Spleen (tissue), 11 donors: ENCODE data around the gene C9orf78. TPM values are rescaled to one million over a fixed set of nuclear protein-coding genes. Genes with fewer than 3 reads are reported as not detected.
A peak's percentile ranks its signal among the peaks of the same experiment; 100 is the strongest.

Source experiments
- DNase-seq: peaks from one replicate; pipeline ENCODE4 v3.0.0-alpha.2; 2020
- H3K27ac ChIP-seq, 8 donors: fragments of 200-600 bp; sonication (generic) in 7 of 8; 1 replicate in 4 of 8; 2 replicates in 4 of 8; pipeline versions ENCODE4 v1.5.0 to v1.8.0; 2016 to 2021; ENCODE audit warnings: inconsistent platforms in 4 of 8, mild to moderate bottlenecking in 4 of 8, moderate library complexity in 1 of 8
- H3K27me3 ChIP-seq, 7 donors: fragments of 200-600 bp; sonication (generic) in 6 of 7; replicated peaks in 1 of 7; 1 replicate in 4 of 7; 2 replicates in 3 of 7; pipeline versions ENCODE4 v1.5.0 to v1.8.0; 2016 to 2021; ENCODE audit warnings: inconsistent platforms in 3 of 7, mild to moderate bottlenecking in 1 of 7
- H3K36me3 ChIP-seq, 6 donors: fragments of 200-600 bp; sonication (generic) in 5 of 6; 1 replicate in 4 of 6; 2 replicates in 2 of 6; pipeline versions ENCODE4 v1.5.0 to v1.8.0; 2016 to 2021; ENCODE audit warnings: inconsistent platforms in 2 of 6
- H3K4me1 ChIP-seq, 6 donors: fragments of 200-600 bp; sonication (generic) in 5 of 6; 1 replicate in 3 of 6; 2 replicates in 3 of 6; pipeline versions ENCODE4 v1.5.0 to v1.8.0; 2016 to 2021; ENCODE audit warnings: inconsistent platforms in 3 of 6
- H3K4me3 ChIP-seq, 8 donors: fragments of 200-600 bp; sonication (generic) in 7 of 8; 1 replicate in 4 of 8; 2 replicates in 4 of 8; pipeline versions ENCODE4 v1.5.0 to v1.8.0; 2016 to 2021; ENCODE audit warnings: inconsistent platforms in 4 of 8, mild to moderate bottlenecking in 4 of 8, moderate library complexity in 2 of 8
- H3K9me3 ChIP-seq, 8 donors: fragments of 200-600 bp; sonication (generic) in 7 of 8; 1 replicate in 4 of 8; 2 replicates in 4 of 8; pipeline versions ENCODE4 v1.5.0 to v1.8.0; 2016 to 2021; ENCODE audit warnings: inconsistent platforms in 4 of 8
- CTCF ChIP-seq, 11 experiments: fragments of 200-600 bp in 7 of 11; fragments of 450-650 bp in 4 of 11; sonication (generic) in 4 of 11; IDR thresholded peaks in 8 of 11; conservative IDR thresholded peaks in 3 of 11; 1 replicate in 7 of 11; 2 replicates in 4 of 11; pipeline versions ENCODE4 v1.4.0 to v1.8.0; 2016 to 2021; ENCODE audit warnings: antibody characterized with exemption in 11 of 11, inconsistent platforms in 4 of 11, mild to moderate bottlenecking in 1 of 11
- POLR2A ChIP-seq, 3 donors: fragments of 450-650 bp; IDR thresholded peaks; one replicate each; pipeline ENCODE4 v1.5.1; 2017; ENCODE audit warnings: antibody characterized with exemption in 3 of 3, mild to moderate bottlenecking in 1 of 3
- POLR2AphosphoS5 ChIP-seq, 3 donors: sonication (generic); formaldehyde crosslinking; IDR thresholded peaks; one replicate each; pipeline ENCODE4 v1.5.1; 2017; ENCODE audit warnings: antibody characterized with exemption in 3 of 3
- WGBS, 5 donors: extraction: QIAGEN DNeasy Blood & Tissue Kit in 3 of 5; methylation state at CpG; one replicate each; pipeline versions ENCODE4 v1.1.5 to v1.1.7; 2013 to 2018; 5-methylcytosine and 5-hydroxymethylcytosine counted together
- intact Hi-C: fragments of 100-400 bp; cut with DNase I; formaldehyde crosslinking; loops from one replicate; pipeline ENCODE4 v1.15.0; 2023; ENCODE audit warnings: low total_unique reads
- polyA plus RNA-seq, 3 donors: library from polyadenylated mRNA; stranded (reverse); fragments of 200-250 nt; gene quantifications; one replicate each; pipeline ENCODE4 v1.2.1, GENCODE V29; 2013
- total RNA-seq, 7 donors: library from RNA; depleted of rRNA in 3 of 7; stranded (reverse); fragments of >200 nt in 3 of 7; fragmentation: NEBNext Ultra II Directional in 4 of 7; extraction: Animal tissue kit (Norgen Biotek cat#: 25700) in 4 of 7; gene quantifications; one replicate each; pipeline versions ENCODE4 v1.1.0 to v1.2.1, GENCODE V29; 2016 to 2021
- donor health status: healthy with polysubstance abuse.
- donor health status: DM: no; HTN: no; CAD: no; lungs with moderate emphysema.
- donor health status: DM: no; HTN: no; CAD: no.
- donor health status: Bipolar disorder and iron deficiency.
- donor health status: healthy.
- donor health status: DM: no; HTN: no; CAD: no.
- donor health status: DM: yes; HTN: yes; CAD: no.

Gene C9orf78
- total and polyA plus RNA-seq, 10 donors: 35.6 to 105 (median 48.7) TPM

- DNase-seq: no peak
- peak overlapping the region; percentile 15 to 91 (median 42) for H3K27ac ChIP-seq
- no peaks in the 10 kb centered on the region for H3K27me3 ChIP-seq
- H3K9me3 ChIP-seq: no peaks in the 10 kb centered on the region
- H3K4me1 ChIP-seq: peaks cover 0 to 84% (median 46%) of the 10 kb centered on the region in 6 donors
- intact Hi-C loops: no loop called here
- no peak for TF ChIP-seq CTCF (IDR thresholded peaks at IDR 0.05 in 8 of 11, conservative IDR thresholded peaks at IDR 0.05 in 3 of 11)
- no peak for TF ChIP-seq POLR2A (IDR thresholded peaks at IDR 0.05)
- no peak for TF ChIP-seq POLR2AphosphoS5 (IDR thresholded peaks at IDR 0.05)
- peaks cover 0 to 87% (median 16%) of the 10 kb centered on the region in 6 donors for H3K36me3 ChIP-seq
- H3K4me3 ChIP-seq: no peak overlapping the region
- 75 to 80% (median 78%) methylated on average over 13 to 17 of the region's 17 CpGs for WGBS, 5 donors
These were observed 32.3 kb upstream of the C9orf78 start for GRCh38 chr9:129867136-129868022.

GRCh38 chr9:129866394-129867135, 31.5 kb upstream of the C9orf78 start:
- TF ChIP-seq CTCF (IDR thresholded peaks at IDR 0.05 in 8 of 11, conservative IDR thresholded peaks at IDR 0.05 in 3 of 11) (no peak), POLR2AphosphoS5 (IDR thresholded peaks at IDR 0.05) (peak in 2 of 3 donors; percentile 11 to 37), POLR2A (IDR thresholded peaks at IDR 0.05) (no peak)
- H3K27me3 ChIP-seq: no peaks in the 10 kb centered on the region
- DNase-seq: no peak
- H3K4me3 ChIP-seq: no peak overlapping the region
- H3K27ac ChIP-seq: peak overlapping the region; percentile 15 to 91 (median 46)
- 63 to 75% (median 68%) methylated on average over 16 to 17 of the region's 17 CpGs for WGBS, 5 donors
- H3K9me3 ChIP-seq: no peaks in the 10 kb centered on the region
- H3K4me1 ChIP-seq: peaks cover 0 to 92% (median 48%) of the 10 kb centered on the region in 6 donors
- intact Hi-C loops: no loop called here
- peaks cover 0 to 95% (median 21%) of the 10 kb centered on the region in 6 donors for H3K36me3 ChIP-seq

- DNase-seq: no peak
- WGBS, 5 donors: 67 to 81% (median 71%) methylated on average over 14 of the region's 14 CpGs
- Histone ChIP-seq H3K4me1 (peaks cover 0 to 91% (median 48%) of the 10 kb centered on the region in 6 donors), H3K9me3 (no peaks in the 10 kb centered on the region), H3K27ac (peak overlapping the region in 5 of 8 donors; percentile 23 to 91 (median 81)), H3K4me3 (no peak overlapping the region), H3K27me3 (no peaks in the 10 kb centered on the region), H3K36me3 (peaks cover 0 to 97% (median 29%) of the 10 kb centered on the region in 6 donors)
- TF ChIP-seq CTCF (IDR thresholded peaks at IDR 0.05 in 8 of 11, conservative IDR thresholded peaks at IDR 0.05 in 3 of 11) (no peak), POLR2A (IDR thresholded peaks at IDR 0.05) (no peak), POLR2AphosphoS5 (IDR thresholded peaks at IDR 0.05) (no peak)
- intact Hi-C loops: no loop called here
These were observed 30.7 kb upstream of the C9orf78 start for GRCh38 chr9:129865668-129866320.
